ENCODE data around the gene ATP1A4. TPM values are rescaled to one million over a fixed set of nuclear protein-coding genes. Genes with fewer than 3 reads are reported as not detected.

The ATP1A4 gene
- 2.4 and 13.0 TPM in 2 replicates for total RNA-seq

DNA sequence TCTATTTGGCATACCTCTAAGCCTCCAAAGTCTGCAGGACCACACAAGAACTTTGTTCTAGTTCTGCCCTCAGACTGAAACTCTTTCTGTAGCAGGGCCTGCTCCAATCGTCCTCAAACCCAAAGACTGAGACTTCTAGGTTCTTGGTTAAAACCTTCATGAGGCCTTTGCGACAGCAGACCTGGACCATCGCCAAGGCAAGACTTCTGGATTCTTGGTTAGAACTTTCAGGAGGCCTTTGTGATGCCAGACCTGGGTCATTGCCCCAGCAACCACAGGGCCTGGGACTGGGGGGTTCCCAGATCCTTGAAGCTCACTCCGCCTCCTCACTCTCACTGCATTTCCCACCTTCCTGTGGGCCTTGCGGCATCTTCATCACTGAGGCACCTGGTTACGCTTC lies at the start of gene ATP1A4:
ATP1A4 (plus strand) TSS at position 301 of the 400 bp plus-strand sequence. CDS start 438 bp downstream, outside the sequence.

DNA sequence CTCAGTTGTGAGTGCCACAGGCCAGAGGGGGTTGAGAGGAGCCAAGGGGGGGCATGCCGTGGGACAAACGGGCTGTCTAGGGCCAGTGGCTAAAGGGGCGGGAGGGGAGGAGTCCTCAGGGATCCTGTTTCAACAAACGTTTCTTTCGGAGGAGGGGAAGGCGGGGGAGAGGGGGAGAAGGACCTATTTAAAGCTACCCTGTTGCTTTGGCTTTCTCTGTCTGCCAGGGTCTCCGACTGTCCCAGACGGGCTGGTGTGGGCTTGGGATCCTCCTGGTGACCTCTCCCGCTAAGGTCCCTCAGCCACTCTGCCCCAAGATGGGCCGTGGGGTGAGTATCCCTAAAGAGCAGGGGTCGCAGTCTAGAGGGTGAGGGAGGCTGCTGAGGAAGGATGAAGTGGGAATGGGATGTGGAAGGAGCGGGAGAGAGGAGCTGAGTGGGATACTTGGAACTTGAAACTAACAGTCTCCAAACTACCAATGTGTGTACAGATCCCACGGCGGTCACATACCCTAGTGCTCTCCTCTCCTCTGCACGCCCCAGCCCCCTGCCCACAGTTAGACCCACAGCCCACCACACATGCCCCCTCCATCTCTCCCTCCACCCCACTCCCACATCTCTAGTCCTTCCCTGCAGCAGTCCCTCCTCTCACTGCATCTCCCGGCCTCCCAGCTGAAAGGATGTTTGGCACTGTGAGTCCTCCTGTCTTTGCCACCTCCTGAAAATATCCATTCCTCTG lies 35.7 kb upstream of the ATP1A4 start, which contains the start of gene ATP1A2:
ATP1A2 (plus strand) TSS at position 215 of the 738 bp plus-strand sequence; CDS start at position 318, 103 bp downstream.

DNA sequence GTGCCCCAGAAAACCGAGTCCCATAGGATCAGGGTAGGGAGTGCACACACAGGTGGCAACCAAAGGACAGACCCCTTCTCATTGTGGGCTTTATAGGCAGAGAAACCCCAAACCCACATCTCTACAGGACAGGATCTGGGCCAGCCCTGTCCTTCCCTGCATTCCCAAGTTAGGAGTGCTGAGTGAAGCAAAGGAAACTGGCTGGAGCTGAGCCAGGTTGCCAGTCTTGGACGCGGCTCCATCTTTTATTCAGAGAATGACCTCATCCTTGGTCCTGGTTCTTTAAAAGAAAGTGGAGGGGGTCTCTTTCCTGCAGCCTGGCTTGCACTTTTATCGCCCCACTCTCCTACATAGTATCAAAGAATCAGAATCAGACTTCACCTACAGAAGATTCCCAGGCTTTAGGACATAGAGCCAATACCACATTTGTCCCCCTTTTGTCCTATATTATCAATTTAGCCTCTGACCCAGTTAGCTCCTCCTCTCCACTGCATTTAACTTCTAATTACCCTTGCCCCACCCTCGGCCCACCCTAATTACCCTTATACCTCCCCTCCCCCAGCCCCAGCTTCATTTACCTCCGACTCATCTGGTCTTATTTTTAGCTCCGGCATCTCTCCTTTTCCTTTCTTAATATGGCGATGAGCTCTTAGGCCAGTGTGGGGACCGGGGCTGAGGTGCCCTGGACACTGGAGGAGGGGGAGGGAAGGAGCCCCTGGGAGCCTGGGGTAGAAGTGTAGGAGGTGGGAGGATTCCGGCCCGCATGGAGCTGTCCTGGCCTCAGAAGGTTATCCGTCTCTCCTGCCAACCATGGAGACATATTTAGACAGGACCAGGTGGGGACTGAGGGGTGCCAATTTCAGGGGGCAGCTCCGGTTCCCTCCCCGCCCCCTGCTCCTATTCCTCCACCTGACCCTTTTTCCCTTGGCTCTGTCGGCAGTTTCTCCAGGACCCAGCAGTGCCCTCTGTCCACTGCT lies 38.5 kb downstream of the ATP1A4 start, which contains the start of gene CASQ1:
CASQ1 (plus strand) TSS at position 927 of the 977 bp plus-strand sequence. CDS start 177 bp downstream, outside the sequence.

DNA sequence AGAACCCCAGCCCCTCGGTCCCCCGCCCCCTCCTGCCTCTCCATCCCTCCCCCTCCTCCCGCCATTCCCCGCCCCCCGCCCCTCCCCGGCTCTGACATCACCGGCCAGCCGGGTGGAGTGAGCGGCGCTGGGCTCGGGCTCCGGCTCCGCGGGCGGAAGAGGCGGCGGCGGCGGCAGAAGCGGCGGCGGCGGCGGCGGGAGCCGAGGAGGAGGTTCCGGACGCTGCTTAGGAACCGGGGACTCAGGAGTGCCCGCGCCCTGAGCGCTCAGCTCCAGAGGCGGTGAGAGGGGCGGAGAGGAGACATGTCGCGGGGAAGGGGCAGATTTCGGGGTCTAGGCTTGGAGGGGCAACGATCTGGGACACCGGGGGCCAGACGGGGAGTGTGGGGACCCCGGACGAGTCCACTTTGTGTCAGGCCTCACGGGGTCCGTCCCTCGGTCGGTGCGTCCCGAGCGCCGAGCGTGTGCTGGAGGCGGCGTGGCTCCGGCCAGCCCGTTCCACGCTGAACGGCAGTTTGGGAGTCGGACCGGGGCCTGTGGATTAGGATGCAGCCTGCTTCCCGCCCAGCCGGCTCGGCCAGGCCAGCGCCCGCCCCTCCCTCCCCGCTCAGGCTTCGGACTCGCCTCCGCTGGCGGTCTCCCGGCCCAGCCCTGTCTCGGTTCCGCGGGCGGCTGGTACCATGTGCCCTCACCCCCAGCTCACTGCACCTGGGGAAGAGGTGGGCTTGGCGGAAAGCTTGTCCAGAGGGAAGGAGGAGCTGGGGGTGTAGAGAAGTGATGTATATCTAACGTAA lies 54.0 kb downstream of the ATP1A4 start, which contains the start of gene PEA15:
PEA15 (plus strand) TSS at position 143 of the 794 bp plus-strand sequence. CDS start 6,161 bp downstream, outside the sequence.

Other genes starting within 250 kb of the ATP1A4 start
- 268 and 1,244 TPM in 2 replicates for gene TAGLN2, start 226.1 kb upstream of the ATP1A4 start, total RNA-seq
- gene IGSF9, start 206.0 kb upstream of the ATP1A4 start, total RNA-seq, result 7.7 and 9.0 TPM in 2 replicates
- 4.7 and 6.8 TPM in 2 replicates for gene SLAMF9, start 197.4 kb upstream of the ATP1A4 start, total RNA-seq
- 2.7 and 6.8 TPM in 2 replicates for gene PIGM, start 119.6 kb upstream of the ATP1A4 start, total RNA-seq
- not detected in 2 replicates for gene KCNJ10, start 81.4 kb upstream of the ATP1A4 start, total RNA-seq
- gene KCNJ9, start 70.1 kb upstream of the ATP1A4 start, total RNA-seq, result not detected in 2 replicates
- 25.1 and 25.8 TPM in 2 replicates for gene IGSF8, start 53.0 kb upstream of the ATP1A4 start, total RNA-seq
- gene ATP1A2, start 35.8 kb upstream of the ATP1A4 start, total RNA-seq, result under 0.01 TPM in 1 of 2 replicates, not detected in the other
- 0.76 and 2.4 TPM in 2 replicates for gene CASQ1, start 39.0 kb downstream of the ATP1A4 start, total RNA-seq
- gene PEA15, start 53.8 kb downstream of the ATP1A4 start, total RNA-seq, result 78.1 and 121 TPM in 2 replicates
- gene DCAF8, start 110.9 kb downstream of the ATP1A4 start, total RNA-seq, result 80.0 and 102 TPM in 2 replicates
- 30.2 and 63.1 TPM in 2 replicates for gene PEX19, start 133.5 kb downstream of the ATP1A4 start, total RNA-seq
- 259 and 297 TPM in 2 replicates for gene COPA, start 191.6 kb downstream of the ATP1A4 start, total RNA-seq
- 108 and 145 TPM in 2 replicates for gene NCSTN, start 191.8 kb downstream of the ATP1A4 start, total RNA-seq
- gene NHLH1, start 215.5 kb downstream of the ATP1A4 start, total RNA-seq, result under 0.01 and 0.11 TPM in 2 replicates
- 6.5 and 7.1 TPM in 2 replicates for gene VANGL2, start 249.0 kb downstream of the ATP1A4 start, total RNA-seq

All from placental epithelial cell (primary cell).